Measurements from ENCODE around the gene SMARCAL1. TPM values are rescaled to one million over a fixed set of nuclear protein-coding genes. Genes with fewer than 3 reads are reported as not detected.

Gene SMARCAL1
- total and polyA plus RNA-seq, 9 of the 15 experiments (the other 6 are each of a cell fraction or from before 2014, with no cell fraction given) = 8.2 to 27.9 (median 12.4) TPM

DNA sequence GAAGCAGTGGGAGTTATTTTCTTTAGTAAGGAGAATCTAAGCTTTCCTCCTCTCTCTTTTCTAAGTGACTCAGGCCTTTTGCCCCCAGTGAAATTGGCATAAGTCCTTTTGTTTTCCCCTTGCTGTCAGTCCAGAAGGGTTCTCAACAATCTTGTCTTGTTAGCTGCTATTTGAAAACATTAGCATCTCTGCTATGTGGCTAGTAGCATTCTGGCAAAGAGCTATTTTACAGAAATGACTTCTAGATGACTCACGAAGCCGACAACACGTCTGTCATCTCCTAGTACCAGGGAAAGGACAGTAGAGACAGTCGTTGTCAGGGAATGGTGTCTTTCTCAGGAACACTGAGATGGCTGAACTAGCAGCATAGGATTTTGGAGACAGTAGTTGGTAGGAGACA, 14.7 kb downstream of the SMARCAL1 start (continued):
- TF ChIP-seq, protein P1, sequence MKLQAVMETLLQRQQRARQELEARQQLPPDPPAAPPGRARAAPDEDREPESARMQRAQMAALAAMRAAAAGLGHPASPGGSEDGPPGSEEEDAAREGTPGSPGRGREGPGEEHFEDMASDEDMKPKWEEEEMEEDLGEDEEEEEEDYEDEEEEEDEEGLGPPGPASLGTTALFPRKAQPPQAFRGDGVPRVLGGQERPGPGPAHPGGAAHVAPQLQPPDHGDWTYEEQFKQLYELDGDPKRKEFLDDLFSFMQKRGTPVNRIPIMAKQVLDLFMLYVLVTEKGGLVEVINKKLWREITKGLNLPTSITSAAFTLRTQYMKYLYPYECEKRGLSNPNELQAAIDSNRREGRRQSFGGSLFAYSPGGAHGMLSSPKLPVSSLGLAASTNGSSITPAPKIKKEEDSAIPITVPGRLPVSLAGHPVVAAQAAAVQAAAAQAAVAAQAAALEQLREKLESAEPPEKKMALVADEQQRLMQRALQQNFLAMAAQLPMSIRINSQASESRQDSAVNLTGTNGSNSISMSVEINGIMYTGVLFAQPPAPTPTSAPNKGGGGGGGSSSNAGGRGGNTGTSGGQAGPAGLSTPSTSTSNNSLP (IDR thresholded peaks at IDR 0.05; ENCODE audit: borderline replicate concordance, low read depth, low read length) = no peak
- TF ChIP-seq, protein P2, sequence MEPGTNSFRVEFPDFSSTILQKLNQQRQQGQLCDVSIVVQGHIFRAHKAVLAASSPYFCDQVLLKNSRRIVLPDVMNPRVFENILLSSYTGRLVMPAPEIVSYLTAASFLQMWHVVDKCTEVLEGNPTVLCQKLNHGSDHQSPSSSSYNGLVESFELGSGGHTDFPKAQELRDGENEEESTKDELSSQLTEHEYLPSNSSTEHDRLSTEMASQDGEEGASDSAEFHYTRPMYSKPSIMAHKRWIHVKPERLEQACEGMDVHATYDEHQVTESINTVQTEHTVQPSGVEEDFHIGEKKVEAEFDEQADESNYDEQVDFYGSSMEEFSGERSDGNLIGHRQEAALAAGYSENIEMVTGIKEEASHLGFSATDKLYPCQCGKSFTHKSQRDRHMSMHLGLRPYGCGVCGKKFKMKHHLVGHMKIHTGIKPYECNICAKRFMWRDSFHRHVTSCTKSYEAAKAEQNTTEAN (CRISPR knock-in tag; IDR thresholded peaks at IDR 0.05) = no peak

DNA sequence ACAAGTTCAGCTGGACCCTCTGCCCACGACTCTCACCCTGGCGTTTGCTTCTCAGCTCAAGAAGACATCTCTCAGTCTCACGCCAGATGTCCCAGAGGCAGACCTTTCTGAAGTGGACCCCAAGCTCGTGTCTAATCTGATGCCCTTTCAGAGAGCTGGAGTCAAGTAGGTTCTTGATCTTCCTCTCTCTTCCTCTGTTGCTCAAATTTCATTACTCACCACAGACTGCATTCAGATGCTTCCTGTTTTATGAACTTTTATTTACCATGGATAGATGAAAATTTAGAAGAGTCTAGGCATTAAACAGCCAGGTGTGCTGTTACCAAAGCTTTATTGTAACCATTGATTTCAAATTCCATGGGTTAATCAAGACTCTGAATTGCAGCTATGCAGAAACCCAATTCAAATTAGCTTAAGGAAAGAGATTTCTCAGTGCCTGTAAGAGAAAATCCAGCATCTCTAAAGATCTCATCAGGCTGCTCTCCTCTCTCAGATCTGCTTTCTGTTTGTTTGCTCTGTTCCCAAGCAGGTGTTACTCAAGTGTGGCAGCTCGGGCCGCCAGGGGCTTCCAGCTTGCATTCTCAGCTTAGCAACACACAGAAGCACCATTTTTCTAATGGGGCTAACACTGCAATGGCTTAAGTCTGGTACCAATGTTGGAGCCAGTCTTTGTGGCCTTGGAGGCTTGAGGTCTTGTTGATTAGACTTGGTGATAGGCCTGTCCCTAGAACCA, 16.5 kb downstream of the SMARCAL1 start:
- Histone ChIP-seq H3K79me2 (ENCODE audit: control insufficient read depth, insufficient read depth, low read length) (no peaks in the 10 kb centered on the region), H3K4me2 (ENCODE audit: insufficient read depth, low read length) (no peak overlapping the region), H2AFZ (ENCODE audit: low read depth, low read length) (no peak overlapping the region), H3K36me3 (ENCODE audit: control insufficient read depth, insufficient read depth, low read length) (peaks cover 74% of the 10 kb centered on the region; the same call in 2 of the 3 replicates), H3K4me3 (no peak overlapping the region), H3K9ac (ENCODE audit: insufficient read depth in 1 of 2, low read depth in 2 of 2, low read length in 2 of 2) (no peak overlapping the region), H4K20me1 (replicated peaks; ENCODE audit: control insufficient read depth, insufficient read depth, low read length) (no peaks in the 10 kb centered on the region), H3K4me1 (replicated peaks in 1 of 2; ENCODE audit: control insufficient read depth in 2 of 2, insufficient read depth in 2 of 2, low read length in 2 of 2) (no peaks in the 10 kb centered on the region), H3K27me3 (ENCODE audit: control insufficient read depth in 2 of 2, insufficient read depth in 2 of 2, low read length in 2 of 2) (no peaks in the 10 kb centered on the region), H3K9me3 (replicated peaks; ENCODE audit: control insufficient read depth, insufficient read depth, low read depth, low read length) (peaks cover 3% of the 10 kb centered on the region; the same call in 1 of the 2 replicates), H3K9me1 (ENCODE audit: control insufficient read depth, insufficient read depth, low read length) (no peaks in the 10 kb centered on the region), H3K27ac (ENCODE audit: extremely low read depth, low read depth, low read length) (no peak overlapping the region)
- 60% methylated on average over 5 of the region's 6 CpGs for WGBS (ENCODE audit: insufficient coverage, low coverage, missing lambda C conversion rate)
- ATAC-seq (no peak), FAIRE-seq (no peak), DNase-seq (ENCODE audit: extremely low read depth in 1 of 4, low spot score in 3 of 4) (no peak)
- ChIA-PET CTCF (ENCODE audit: low intra/inter-chr PET ratio) (no interaction called here), POLR2A (interaction anchor here (0.7 kb wide), 1 partner anchor 69 kb away, joined by 3 read pairs; the partner anchor contains the start of gene RPL37A)
- intact Hi-C loops (cut with micrococcal nuclease) (no loop called here), in situ Hi-C loops (cut with MboI) (no loop called here)
- BruUV-seq (replicated peaks) = no TSS peak
- TF ChIP-seq FOS (IDR thresholded peaks at IDR 0.05; ENCODE audit: extremely low read depth, insufficient read length) (no peak), BRF1 (IDR thresholded peaks at IDR 0.05; ENCODE audit: borderline replicate concordance, extremely low read depth, insufficient read length) (no peak), CAMTA2 (CRISPR knock-in tag; conservative IDR thresholded peaks at IDR 0.05) (no peak), MTF1 (CRISPR knock-in tag; IDR thresholded peaks at IDR 0.05; ENCODE audit: borderline replicate concordance) (no peak), POLR3A (IDR thresholded peaks at IDR 0.05; ENCODE audit: borderline replicate concordance, extremely low read depth, insufficient read depth, insufficient read length) (no peak), RBM22 (IDR thresholded peaks at IDR 0.05; ENCODE audit: low read depth, low read length, poor library complexity, severe bottlenecking) (no peak), SMARCC2 (IDR thresholded peaks at IDR 0.05; ENCODE audit: low read depth) (no peak), FOXK1 (CRISPR knock-in tag; IDR thresholded peaks at IDR 0.05; ENCODE audit: borderline replicate concordance) (no peak), ZNF23 (CRISPR knock-in tag; IDR thresholded peaks at IDR 0.05) (no peak), HIVEP1 (CRISPR knock-in tag; IDR thresholded peaks at IDR 0.05) (no peak), PRPF4 (IDR thresholded peaks at IDR 0.05; ENCODE audit: insufficient read depth, low read depth, low read length, poor library complexity, severe bottlenecking) (no peak), RFX7 (CRISPR knock-in tag; IDR thresholded peaks at IDR 0.05) (no peak)
- TF ChIP-seq, protein P3, sequence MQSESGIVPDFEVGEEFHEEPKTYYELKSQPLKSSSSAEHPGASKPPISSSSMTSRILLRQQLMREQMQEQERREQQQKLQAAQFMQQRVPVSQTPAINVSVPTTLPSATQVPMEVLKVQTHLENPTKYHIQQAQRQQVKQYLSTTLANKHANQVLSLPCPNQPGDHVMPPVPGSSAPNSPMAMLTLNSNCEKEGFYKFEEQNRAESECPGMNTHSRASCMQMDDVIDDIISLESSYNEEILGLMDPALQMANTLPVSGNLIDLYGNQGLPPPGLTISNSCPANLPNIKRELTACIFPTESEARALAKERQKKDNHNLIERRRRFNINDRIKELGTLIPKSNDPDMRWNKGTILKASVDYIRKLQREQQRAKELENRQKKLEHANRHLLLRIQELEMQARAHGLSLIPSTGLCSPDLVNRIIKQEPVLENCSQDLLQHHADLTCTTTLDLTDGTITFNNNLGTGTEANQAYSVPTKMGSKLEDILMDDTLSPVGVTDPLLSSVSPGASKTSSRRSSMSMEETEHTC (IDR thresholded peaks at IDR 0.05) = no peak

All from K562 (cell line).